GM21717 (cell line): ENCODE data around the gene ZNF385B.
"Not testable (repeated sequence)": the region's sequence is repeated elsewhere in the genome, so short reads cannot be mapped to it uniquely, and the experiment has no call there.

Source experiments
- ATAC-seq: cut with Tn5 transposase; IDR thresholded peaks from one replicate; pipeline ENCODE4 v1.9.1; 2021; ENCODE audit warnings: mild to moderate bottlenecking, moderate library complexity; ENCODE audit not compliant: unreplicated experiment

The ZNF385B gene

GRCh38 chr2:179524809-179525339 is 336.5 kb downstream of the ZNF385B start:
- no peak for ATAC-seq

GRCh38 chr2:179521944-179522343 is 339.5 kb downstream of the ZNF385B start:
- no peak for ATAC-seq

GRCh38 chr2:179518830-179519229 is 342.6 kb downstream of the ZNF385B start:
- ATAC-seq, result no peak

- ATAC-seq, result no peak
Observed at GRCh38 chr2:179513181-179513580, 348.2 kb downstream of the ZNF385B start.

- ATAC-seq, result no peak
Observed at GRCh38 chr2:179512281-179513035, 349.0 kb downstream of the ZNF385B start.

GRCh38 chr2:179511105-179511789 is 350.2 kb downstream of the ZNF385B start:
- no peak for ATAC-seq

GRCh38 chr2:179495315-179495714 is 366.1 kb downstream of the ZNF385B start:
- no peak for ATAC-seq

GRCh38 chr2:179488563-179488962 is 372.8 kb downstream of the ZNF385B start:
- ATAC-seq, result no peak

GRCh38 chr2:179487010-179487731 is 374.2 kb downstream of the ZNF385B start:
- no peak for ATAC-seq

- ATAC-seq, result no peak
Observed at GRCh38 chr2:179483131-179483530, 378.3 kb downstream of the ZNF385B start.

GRCh38 chr2:179479947-179480346 is 381.5 kb downstream of the ZNF385B start:
- ATAC-seq, result no peak

- no peak for ATAC-seq
Observed at GRCh38 chr2:179478771-179479170, 382.6 kb downstream of the ZNF385B start.

- ATAC-seq, result no peak
Observed at GRCh38 chr2:179470992-179471391, 390.4 kb downstream of the ZNF385B start.

GRCh38 chr2:179470089-179470488 is 391.3 kb downstream of the ZNF385B start:
- no peak for ATAC-seq

- no peak for ATAC-seq
Observed at GRCh38 chr2:179467960-179468359, 393.5 kb downstream of the ZNF385B start.

- no peak for ATAC-seq
Observed at GRCh38 chr2:179467111-179467510, 394.3 kb downstream of the ZNF385B start.

- no peak for ATAC-seq
Observed at GRCh38 chr2:179461420-179461819, 400.0 kb downstream of the ZNF385B start.

- ATAC-seq, result no peak
Observed at GRCh38 chr2:179460181-179460929, 401.1 kb downstream of the ZNF385B start.

- ATAC-seq, result not testable (repeated sequence)
Observed at GRCh38 chr2:179458113-179458512, 403.3 kb downstream of the ZNF385B start.

GRCh38 chr2:179455824-179456223 is 405.6 kb downstream of the ZNF385B start:
- ATAC-seq, result no peak

- no peak for ATAC-seq
Observed at GRCh38 chr2:179455172-179455524, 406.3 kb downstream of the ZNF385B start.
